NT2/D1 (cell line): ENCODE data around the gene CCND3.
"Not testable (repeated sequence)": the region's sequence is repeated elsewhere in the genome, so short reads cannot be mapped to it uniquely, and the experiment has no call there.

Experiments
- DNase-seq: peaks from one replicate; pipeline ENCODE4 v3.0.0-alpha.2; 2011; ENCODE audit warnings: low read depth, low spot score
- H3K27me3 ChIP-seq: 2 replicates; pipeline ENCODE4 v1.6.0; 2011; ENCODE audit warnings: mild to moderate bottlenecking; ENCODE audit not compliant: insufficient read length, insufficient read depth
- H3K36me3 ChIP-seq: 2 replicates; pipeline ENCODE4 v1.6.1; 2011; ENCODE audit warnings: mild to moderate bottlenecking, low read length, mixed read lengths; ENCODE audit not compliant: insufficient read depth, insufficient read length
- H3K4me1 ChIP-seq: 2 replicates; pipeline ENCODE4 v1.5.1; 2011; ENCODE audit not compliant: insufficient read depth, insufficient read length
- H3K4me3 ChIP-seq: 2 replicates; pipeline ENCODE4 v1.5.1; 2011; ENCODE audit warnings: low read depth; ENCODE audit not compliant: insufficient read length
- H3K9ac ChIP-seq: 2 replicates; pipeline ENCODE4 v1.6.0; 2011; ENCODE audit warnings: low read depth; ENCODE audit not compliant: insufficient read length
- H3K9me3 ChIP-seq: 2 replicates; pipeline ENCODE4 v1.5.1; 2011; ENCODE audit warnings: mild to moderate bottlenecking, low read length; ENCODE audit not compliant: insufficient read depth
- SUZ12 ChIP-seq: IDR thresholded peaks from 2 replicates; pipeline ENCODE4 v1.6.1; 2011; ENCODE audit not compliant: insufficient read length, insufficient read depth; ENCODE audit errors: extremely low read depth
- YY1 ChIP-seq: IDR thresholded peaks from 2 replicates; pipeline ENCODE4 v1.6.1; 2011; ENCODE audit not compliant: insufficient read length, insufficient read depth
- ZNF274 ChIP-seq: IDR thresholded peaks from 2 replicates; pipeline ENCODE4 v1.6.1; 2011; ENCODE audit warnings: mild to moderate bottlenecking, low read depth, low read length

Gene CCND3

GRCh38 chr6:41943456-41943855 is 1.8 kb upstream of the CCND3 start:
- no peak for TF ChIP-seq ZNF274
- no peak for TF ChIP-seq YY1
- TF ChIP-seq SUZ12: no peak
- Histone ChIP-seq H3K9ac (no peak overlapping the region), H3K36me3 (peaks cover 2% of the 10 kb centered on the region), H3K27me3 (peaks cover 5% of the 10 kb centered on the region), H3K4me1 (peaks cover 11% of the 10 kb centered on the region), H3K9me3 (no peaks in the 10 kb centered on the region), H3K4me3 (no peak overlapping the region)
- DNase-seq: no peak

GRCh38 chr6:41942882-41943281 is 1.3 kb upstream of the CCND3 start:
- H3K4me3 ChIP-seq, H3K9me3 ChIP-seq, H3K27me3 ChIP-seq, DNase-seq, H3K9ac ChIP-seq, H3K36me3 ChIP-seq: not testable (repeated sequence)
- H3K4me1 ChIP-seq: peaks cover 13% of the 10 kb centered on the region

- no peak for DNase-seq
- Histone ChIP-seq H3K9me3 (no peaks in the 10 kb centered on the region), H3K36me3 (peaks cover 14% of the 10 kb centered on the region), H3K9ac (peak overlapping the region; percentile 54), H3K27me3 (peaks cover 5% of the 10 kb centered on the region), H3K4me1 (peaks cover 13% of the 10 kb centered on the region), H3K4me3 (peak overlapping the region; percentile 35)
- TF ChIP-seq YY1 (no peak), ZNF274 (no peak), SUZ12 (no peak)
These were observed 651 bp upstream of the CCND3 start for GRCh38 chr6:41942067-41942851.

GRCh38 chr6:41940759-41941279 is 789 bp downstream of the CCND3 start:
- Histone ChIP-seq H3K9ac (peak overlapping the region; percentile 92), H3K9me3 (no peaks in the 10 kb centered on the region), H3K36me3 (peaks cover 29% of the 10 kb centered on the region), H3K27me3 (peaks cover 5% of the 10 kb centered on the region), H3K4me1 (peaks cover 19% of the 10 kb centered on the region), H3K4me3 (peak overlapping the region; percentile 91)
- TF ChIP-seq YY1 (no peak), ZNF274 (no peak), SUZ12 (no peak)
- no peak for DNase-seq

GRCh38 chr6:41939848-41940758 is 1.5 kb downstream of the CCND3 start:
- TF ChIP-seq SUZ12: no peak
- no peak for TF ChIP-seq YY1
- TF ChIP-seq ZNF274: no peak
- Histone ChIP-seq H3K36me3 (peaks cover 34% of the 10 kb centered on the region), H3K4me1 (peaks cover 22% of the 10 kb centered on the region), H3K9ac (peak overlapping the region; percentile 92), H3K27me3 (peaks cover 5% of the 10 kb centered on the region), H3K9me3 (no peaks in the 10 kb centered on the region), H3K4me3 (peak overlapping the region; percentile 91)
- DNase-seq: no peak

- Histone ChIP-seq H3K9ac (peak overlapping the region; percentile 0), H3K36me3 (peaks cover 42% of the 10 kb centered on the region), H3K27me3 (peaks cover 5% of the 10 kb centered on the region), H3K4me1 (peaks cover 24% of the 10 kb centered on the region), H3K4me3 (no peak overlapping the region), H3K9me3 (no peaks in the 10 kb centered on the region)
- DNase-seq: no peak
- TF ChIP-seq YY1: no peak
- no peak for TF ChIP-seq SUZ12
- TF ChIP-seq ZNF274: no peak
These were observed 2.3 kb downstream of the CCND3 start for GRCh38 chr6:41939176-41939847.
